Mammary epithelial cell (primary cell): Measurements from ENCODE around the gene SFXN1.

Experiments used
- CTCF ChIP-seq, 2 donors: IDR thresholded peaks in 1 of 2; conservative IDR thresholded peaks in 1 of 2; 2 replicates each; pipeline ENCODE4 v1.5.1; 2011 to 2012; ENCODE audit warnings: inconsistent platforms in 2 of 2, low read length in 2 of 2, mild to moderate bottlenecking in 2 of 2, control low read depth in 1 of 2, low read depth in 1 of 2; ENCODE audit not compliant: insufficient read depth in 1 of 2; ENCODE audit errors: extremely low read depth in 1 of 2
- EZH2 ChIP-seq: IDR thresholded peaks from 2 replicates; pipeline ENCODE4 v1.6.1; 2012; ENCODE audit warnings: low read length, inconsistent platforms, borderline replicate concordance

DNA sequence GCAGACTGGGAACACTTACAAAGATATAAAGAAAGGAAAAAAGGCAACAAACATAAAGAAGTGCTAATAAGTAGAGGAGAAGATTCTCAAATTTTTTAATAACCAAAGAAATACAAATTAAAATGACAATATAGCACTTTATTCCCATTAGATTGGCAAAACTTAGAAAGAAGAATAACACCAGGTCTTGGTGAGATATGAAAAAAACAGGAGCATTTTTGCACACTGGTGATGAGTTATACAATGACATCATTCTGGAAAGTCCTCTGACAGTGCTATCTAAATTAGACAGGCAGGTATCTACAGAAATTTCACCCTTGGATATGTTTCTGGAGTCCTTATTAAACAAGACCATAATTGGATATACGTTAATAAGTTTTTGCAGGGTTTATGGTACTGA is 9.5 kb upstream of the SFXN1 start:
- TF ChIP-seq CTCF (conservative IDR thresholded peaks at IDR 0.05 in 1 of 2, IDR thresholded peaks at IDR 0.05 in 1 of 2; ENCODE audit: extremely low read depth in 1 of 2, insufficient read depth in 1 of 2, low read depth in 1 of 2, low read length in 2 of 2) (no peak), EZH2 (no peak)
